ENCODE data around the gene ENTR1. TPM values are rescaled to one million over a fixed set of nuclear protein-coding genes. Genes with fewer than 3 reads are reported as not detected.

The ENTR1 gene
- total RNA-seq, 3 donors from 2014 or later = 23.7 to 54.4 (median 36.0) TPM

GRCh38 chr9:136434580-136435169 lies 24.3 kb upstream of the ENTR1 start:
- intact Hi-C loops (cut with DNase I; ENCODE audit: low total_unique reads) = no loop called here
- Histone ChIP-seq H3K4me1 (peaks cover 0 to 21% of the 10 kb centered on the region in 2 donors), H3K27me3 (no peaks in the 10 kb centered on the region), H3K27ac (no peak overlapping the region), H3K4me3 (no peak overlapping the region), H3K9me3 (no peaks in the 10 kb centered on the region), H3K36me3 (no peaks in the 10 kb centered on the region)
- no peak for DNase-seq (ENCODE audit: low spot score in 2 of 2)
- no peak for TF ChIP-seq CTCF (IDR thresholded peaks at IDR 0.05)
- TF ChIP-seq POLR2AphosphoS5 (IDR thresholded peaks at IDR 0.05) = no peak
- no peak for TF ChIP-seq POLR2A (IDR thresholded peaks at IDR 0.05)

DNA sequence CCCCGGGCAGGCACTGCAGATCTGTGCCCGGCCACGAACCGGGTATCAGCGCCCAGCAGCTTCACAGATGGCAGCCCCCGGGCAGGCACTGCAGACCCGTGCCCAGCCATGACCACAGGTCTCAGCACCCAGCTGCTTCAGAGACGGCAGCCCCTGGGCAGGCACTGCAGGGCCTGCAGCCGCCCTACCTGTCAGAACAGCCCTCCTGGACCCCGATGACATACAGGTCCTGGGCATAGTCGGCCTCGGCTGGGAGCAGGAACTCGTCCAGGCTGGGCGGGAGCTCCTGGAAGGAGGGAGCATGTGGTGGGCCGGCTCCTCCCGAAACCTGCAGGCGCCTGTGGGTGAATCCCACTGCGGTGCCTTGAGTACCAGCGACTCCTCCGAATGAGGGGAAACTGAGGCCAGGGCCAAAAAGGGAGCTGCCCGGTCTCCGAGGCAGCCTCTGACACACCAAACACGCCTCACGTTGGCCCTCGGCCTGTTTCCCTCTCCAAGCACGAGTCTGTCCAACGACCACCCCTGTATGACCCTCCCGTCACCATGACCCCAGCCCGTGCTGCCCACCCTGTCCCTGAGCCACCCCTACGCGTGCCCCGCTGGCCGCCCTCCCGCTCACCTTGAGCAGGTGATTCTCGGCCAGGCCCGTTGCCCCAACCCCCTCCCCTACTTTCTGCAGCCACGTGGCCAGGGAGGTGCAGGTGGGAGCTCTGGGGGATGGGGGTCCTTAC lies 23.6 kb upstream of the ENTR1 start:
- no peak overlapping the region for H3K4me3 ChIP-seq
- peaks cover 0 to 21% of the 10 kb centered on the region in 2 donors for H3K4me1 ChIP-seq
- no peaks in the 10 kb centered on the region for H3K27me3 ChIP-seq
- intact Hi-C loops (cut with DNase I; ENCODE audit: low total_unique reads) = no loop called here
- H3K9me3 ChIP-seq = no peaks in the 10 kb centered on the region
- H3K27ac ChIP-seq = no peak overlapping the region
- DNase-seq (ENCODE audit: low spot score in 2 of 2) = no peak
- TF ChIP-seq POLR2A (IDR thresholded peaks at IDR 0.05) = no peak
- no peaks in the 10 kb centered on the region for H3K36me3 ChIP-seq

DNA sequence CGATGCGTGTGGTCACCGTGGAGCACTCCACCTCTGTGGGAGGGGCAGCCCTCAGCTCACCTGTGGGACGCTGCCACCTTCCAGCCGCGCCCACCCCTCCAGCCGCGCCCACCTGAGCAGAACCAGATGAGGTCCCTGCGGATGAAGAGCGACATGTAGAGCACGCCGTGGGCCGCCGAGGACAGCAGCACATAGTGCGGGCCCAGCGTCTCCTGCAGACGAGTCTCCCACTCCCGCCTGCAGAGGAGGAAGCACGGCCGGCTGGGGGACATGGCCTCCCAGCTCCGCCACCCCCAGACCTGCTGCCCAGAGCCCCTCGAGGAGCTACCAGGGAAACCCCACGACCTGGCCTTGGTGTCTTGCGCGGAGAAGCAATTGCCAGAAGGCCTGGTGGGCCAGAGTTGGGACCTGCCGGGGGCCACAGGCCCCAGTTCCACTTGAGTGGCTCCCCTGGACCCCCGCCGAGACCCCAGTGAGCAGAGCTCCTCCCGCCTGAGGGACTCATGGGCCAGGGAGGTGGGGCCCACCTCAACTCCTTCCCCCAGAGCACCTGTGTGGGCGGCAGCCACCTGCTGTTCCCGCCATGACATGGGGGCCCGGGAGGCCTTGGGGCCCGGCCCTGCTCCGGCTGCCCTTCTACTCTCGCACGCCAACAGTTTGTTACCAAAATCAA lies 22.8 kb upstream of the ENTR1 start:
- Histone ChIP-seq H3K4me1 (peaks cover 0 to 17% of the 10 kb centered on the region in 2 donors), H3K36me3 (no peaks in the 10 kb centered on the region), H3K4me3 (no peak overlapping the region), H3K27me3 (no peaks in the 10 kb centered on the region), H3K9me3 (no peaks in the 10 kb centered on the region), H3K27ac (no peak overlapping the region)
- TF ChIP-seq POLR2AphosphoS5 (IDR thresholded peaks at IDR 0.05) (no peak), CTCF (IDR thresholded peaks at IDR 0.05) (no peak), POLR2A (IDR thresholded peaks at IDR 0.05) (no peak)
- intact Hi-C loops (cut with DNase I; ENCODE audit: low total_unique reads) = no loop called here
- DNase-seq (ENCODE audit: low spot score in 2 of 2) = no peak

DNA sequence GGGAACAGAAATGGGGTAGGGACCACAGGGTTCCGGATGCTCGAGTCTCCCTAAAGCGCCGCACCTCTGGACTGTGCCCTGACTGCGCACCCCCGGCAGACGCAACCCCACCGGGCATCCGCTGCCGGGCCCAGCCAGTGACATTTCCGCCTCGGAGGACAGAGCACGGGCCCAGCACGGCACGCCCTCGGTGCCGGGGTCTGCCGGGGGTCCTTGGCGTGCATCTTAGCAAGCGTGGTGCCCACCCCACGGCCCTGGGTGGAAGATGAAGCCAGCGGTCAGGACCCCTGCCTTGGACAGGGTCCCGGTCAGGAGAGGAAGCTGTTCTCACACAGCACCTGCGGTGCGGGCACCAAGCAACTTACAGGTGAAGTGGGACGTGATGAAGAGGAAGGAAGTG lies 22.2 kb upstream of the ENTR1 start:
- H3K36me3 ChIP-seq = no peaks in the 10 kb centered on the region
- no peak overlapping the region for H3K4me3 ChIP-seq
- intact Hi-C loops (cut with DNase I; ENCODE audit: low total_unique reads) = no loop called here
- no peak overlapping the region for H3K27ac ChIP-seq
- TF ChIP-seq POLR2AphosphoS5 (IDR thresholded peaks at IDR 0.05) (no peak), CTCF (IDR thresholded peaks at IDR 0.05) (no peak), POLR2A (IDR thresholded peaks at IDR 0.05) (no peak)
- DNase-seq (ENCODE audit: low spot score in 2 of 2) = no peak
- H3K27me3 ChIP-seq = no peaks in the 10 kb centered on the region
- peaks cover 0 to 11% of the 10 kb centered on the region in 2 donors for H3K4me1 ChIP-seq
- no peaks in the 10 kb centered on the region for H3K9me3 ChIP-seq

DNA sequence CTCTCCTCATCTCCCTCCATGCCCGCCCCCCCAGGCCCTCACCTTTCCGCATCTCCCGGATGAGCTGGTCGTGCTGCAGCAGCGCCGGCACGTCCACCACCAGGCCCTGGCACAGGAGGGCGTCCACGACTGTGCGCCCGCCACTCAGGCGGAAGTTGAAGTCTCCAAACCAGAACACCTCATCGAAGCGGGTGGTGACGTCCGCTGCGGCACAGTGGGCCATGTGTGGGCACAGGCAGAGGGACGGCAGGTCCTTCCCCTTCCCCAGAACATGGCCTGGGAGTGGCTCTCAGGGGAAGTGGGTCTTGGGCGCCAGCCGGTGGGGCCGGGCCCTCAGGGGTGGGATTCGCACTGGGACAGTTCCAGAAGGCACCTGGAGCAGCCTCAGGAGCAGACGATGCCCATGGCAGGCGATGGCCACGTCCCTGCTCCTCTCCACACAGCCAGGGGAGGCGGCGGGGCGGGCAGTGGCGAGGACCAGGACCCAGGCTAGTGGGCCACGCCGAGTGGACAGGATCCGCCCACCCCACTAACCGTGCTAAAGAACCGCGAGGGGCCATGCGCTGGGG lies 21.5 kb upstream of the ENTR1 start:
- peaks cover 0 to 5% of the 10 kb centered on the region in 2 donors for H3K4me1 ChIP-seq
- TF ChIP-seq POLR2A (IDR thresholded peaks at IDR 0.05) = no peak
- TF ChIP-seq POLR2AphosphoS5 (IDR thresholded peaks at IDR 0.05) = no peak
- no peak for TF ChIP-seq CTCF (IDR thresholded peaks at IDR 0.05)
- no peaks in the 10 kb centered on the region for H3K27me3 ChIP-seq
- H3K4me3 ChIP-seq = no peak overlapping the region
- no peaks in the 10 kb centered on the region for H3K9me3 ChIP-seq
- no peaks in the 10 kb centered on the region for H3K36me3 ChIP-seq
- no peak for DNase-seq (ENCODE audit: low spot score in 2 of 2)
- intact Hi-C loops (cut with DNase I; ENCODE audit: low total_unique reads) = no loop called here
- no peak overlapping the region for H3K27ac ChIP-seq
